IPS-11a (cell line): ENCODE data around the gene DSCAML1.

Experiments used
- H3K4me3 ChIP-seq: one replicate; pipeline ENCODE4 v1.5.1; 2013; ENCODE audit warnings: low read depth, low read length, control low read depth

The DSCAML1 gene

DNA sequence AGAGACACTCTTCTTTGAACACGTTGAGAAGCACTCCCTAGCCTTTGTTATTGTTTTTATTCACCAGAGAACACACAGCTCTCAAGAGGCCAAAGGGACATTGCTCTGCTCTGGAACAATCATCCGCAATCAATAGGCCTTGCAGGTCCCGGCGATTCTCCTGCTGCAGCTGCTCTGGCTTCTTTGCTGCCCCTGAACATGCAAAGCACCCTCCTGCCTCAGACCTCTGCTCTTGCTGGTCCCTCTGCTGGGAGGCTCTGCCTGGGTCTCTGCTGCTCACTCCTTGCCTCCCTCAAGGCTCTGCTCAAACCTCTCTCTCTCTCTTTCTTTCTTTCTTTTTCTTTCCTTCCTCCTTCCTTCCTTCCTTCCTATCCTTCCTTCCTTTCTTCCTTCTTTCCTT lies 232.7 kb downstream of the DSCAML1 start:
- no peak overlapping the region for H3K4me3 ChIP-seq

DNA sequence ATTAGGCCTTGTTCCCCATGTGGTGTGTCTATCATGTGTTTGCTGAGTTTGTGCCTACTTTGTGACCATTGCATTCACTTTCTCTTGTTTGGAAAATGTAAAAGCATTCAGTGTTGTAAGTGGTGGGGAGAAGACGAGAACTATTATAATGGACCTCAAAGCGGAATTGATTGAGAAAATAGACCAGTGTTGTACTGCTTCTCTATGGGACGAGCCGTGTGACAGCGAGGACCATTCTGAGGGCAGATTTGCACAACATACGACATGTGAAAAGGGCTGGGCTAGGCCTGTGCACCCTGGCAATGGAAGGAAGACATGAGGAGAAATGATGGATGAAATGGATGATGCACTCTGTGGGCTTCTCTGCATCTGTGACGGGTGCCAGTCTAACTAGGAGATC lies 233.5 kb downstream of the DSCAML1 start:
- H3K4me3 ChIP-seq, result no peak overlapping the region

DNA sequence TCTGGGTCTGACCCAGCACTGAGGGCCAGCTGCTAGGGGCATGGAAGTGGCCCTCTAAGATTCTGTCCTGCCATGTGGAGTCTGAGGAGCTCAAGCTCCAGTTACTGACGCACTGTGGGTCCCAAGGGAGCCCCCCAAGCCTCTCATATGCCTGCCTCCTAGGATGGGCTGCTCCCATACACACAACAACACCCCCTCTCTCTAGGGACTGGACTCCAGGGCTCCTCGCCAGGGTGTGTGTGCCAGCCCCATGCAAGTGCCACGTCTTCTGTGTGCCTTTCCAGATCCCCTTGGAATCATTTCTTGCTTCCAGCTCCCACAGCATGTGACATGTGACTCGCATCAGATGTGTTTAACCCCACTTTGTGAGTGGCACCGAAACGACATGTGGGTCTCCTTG lies 234.9 kb downstream of the DSCAML1 start:
- no peak overlapping the region for H3K4me3 ChIP-seq

DNA sequence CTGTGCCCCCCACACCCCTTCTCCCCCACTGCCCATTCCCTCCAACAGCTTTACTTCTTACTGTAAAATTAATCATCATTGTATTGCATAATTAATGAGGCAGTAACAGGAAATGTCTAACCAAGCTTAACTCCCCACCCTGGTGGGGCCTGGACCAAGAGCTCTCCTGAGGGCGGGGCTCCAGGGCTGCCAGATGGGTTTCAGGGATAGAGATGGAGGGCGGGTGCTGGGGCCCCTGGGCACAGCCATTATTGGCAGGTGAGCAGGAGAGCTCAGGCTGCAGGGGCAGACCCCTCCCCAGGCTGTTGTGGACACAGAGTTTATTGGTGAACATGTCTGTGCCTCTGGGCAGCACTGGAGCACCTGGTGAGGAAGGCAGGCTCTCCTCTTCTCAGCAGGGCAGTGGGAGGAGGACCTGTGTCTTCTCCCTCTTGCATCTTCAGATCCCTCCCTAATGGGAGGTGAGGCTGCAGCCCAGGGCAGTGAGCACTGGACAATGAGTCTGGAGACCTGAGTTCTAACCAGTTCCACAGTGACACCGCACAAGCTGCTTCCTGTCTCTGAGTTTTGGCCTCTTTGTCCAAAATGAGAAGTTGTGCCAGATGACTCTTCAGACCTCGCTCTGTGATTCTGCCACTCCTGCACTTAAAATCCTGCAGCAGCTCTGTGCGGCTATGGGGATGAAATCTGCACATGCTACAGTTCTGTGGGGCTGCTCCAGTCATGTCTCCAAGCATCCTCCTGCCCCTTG lies 236.1 kb downstream of the DSCAML1 start:
- no peak overlapping the region for H3K4me3 ChIP-seq

DNA sequence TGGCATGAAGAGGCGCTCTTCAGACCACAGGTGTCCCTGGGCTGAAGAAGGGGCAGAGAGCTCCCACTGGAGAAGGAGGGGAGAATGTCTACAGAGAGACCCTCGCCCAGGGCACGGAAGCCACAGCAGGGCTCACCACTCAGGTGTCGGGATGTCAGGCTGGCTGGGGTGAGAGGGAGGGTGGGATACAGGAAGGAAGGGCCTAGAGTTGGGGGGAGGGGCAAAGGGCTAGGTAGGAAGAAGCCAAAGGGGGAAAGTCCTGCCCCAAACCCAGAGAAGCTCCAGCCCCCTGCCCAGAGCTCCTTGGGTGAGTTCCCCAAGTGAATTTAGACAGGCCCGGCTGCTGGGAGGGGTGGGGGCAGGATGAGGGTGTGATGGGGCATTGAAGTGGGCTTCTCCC lies 237.3 kb downstream of the DSCAML1 start:
- no peak overlapping the region for H3K4me3 ChIP-seq

DNA sequence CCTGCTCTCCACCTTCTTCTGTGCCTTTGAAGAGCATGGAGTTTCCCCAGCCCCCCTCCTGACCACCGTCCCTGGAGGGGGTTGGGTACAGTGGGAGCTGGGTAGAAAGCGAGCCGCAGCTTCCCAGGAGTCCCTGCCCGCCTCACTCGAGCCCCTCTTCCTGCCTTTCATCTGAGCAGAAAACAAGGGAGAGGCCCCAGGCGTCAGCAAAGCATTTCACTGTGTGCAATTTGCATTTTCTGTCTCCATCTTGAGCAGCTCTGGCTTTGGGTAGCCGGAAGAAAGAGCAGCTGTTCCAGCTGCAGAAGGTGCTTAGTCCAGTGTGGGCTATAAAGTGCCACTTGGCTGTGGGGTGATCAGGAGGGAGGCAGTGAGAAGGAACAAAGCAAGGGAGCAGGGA lies 239.7 kb downstream of the DSCAML1 start:
- no peak overlapping the region for H3K4me3 ChIP-seq

DNA sequence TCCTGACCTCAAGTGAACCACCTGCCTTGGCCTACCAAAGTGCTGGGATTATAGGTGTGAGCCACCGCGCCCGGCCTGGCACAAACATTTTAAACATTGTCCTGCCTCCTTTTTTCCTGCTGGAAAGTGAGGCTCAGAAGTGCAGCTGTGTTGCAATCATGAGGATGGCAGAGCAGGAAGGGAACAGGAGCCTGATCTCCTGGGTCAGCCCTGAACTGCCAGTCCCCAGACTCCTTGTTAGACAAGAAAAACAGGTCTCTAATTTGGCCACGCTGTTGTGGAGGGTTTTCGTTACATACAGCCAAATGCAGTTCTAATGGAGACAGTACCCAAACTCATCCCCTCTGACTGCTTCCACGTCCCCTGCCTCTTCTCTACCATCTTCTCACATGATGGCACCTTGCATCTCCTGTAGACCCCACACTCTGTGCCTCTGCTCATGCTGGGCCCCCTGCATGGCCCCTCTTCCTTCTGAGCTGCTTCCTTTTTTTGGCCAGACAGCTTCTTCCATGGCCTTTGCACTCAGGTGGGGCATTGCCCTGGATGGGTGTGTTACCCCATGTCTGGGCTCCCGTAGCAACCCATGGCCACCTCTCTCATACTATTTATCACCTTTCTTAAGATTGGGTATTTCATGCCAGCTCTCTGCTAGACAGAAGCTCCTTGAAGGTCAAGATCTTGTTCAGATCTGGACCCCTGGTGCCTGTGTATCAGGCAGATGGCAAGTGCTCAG lies 242.2 kb downstream of the DSCAML1 start:
- H3K4me3 ChIP-seq, result no peak overlapping the region

DNA sequence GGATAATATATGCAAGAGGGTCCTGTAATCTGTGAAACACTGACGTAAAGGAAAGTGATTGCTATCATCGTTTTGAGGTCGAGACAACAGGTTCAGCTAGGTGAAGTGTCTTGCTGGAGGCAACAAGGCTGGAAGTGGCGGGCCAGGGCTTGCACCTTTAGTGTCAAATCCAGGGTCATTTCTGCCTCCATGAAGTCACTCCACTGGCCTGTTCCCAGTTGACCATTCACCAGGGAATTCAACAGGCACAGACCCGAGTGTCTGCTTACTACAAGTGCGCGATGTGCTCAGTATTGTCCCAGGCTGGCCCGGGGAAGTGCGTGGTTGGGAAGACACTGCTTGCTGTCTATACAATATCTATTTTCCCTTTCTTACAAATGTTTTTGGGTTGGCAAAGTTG lies 244.4 kb downstream of the DSCAML1 start:
- no peak overlapping the region for H3K4me3 ChIP-seq

DNA sequence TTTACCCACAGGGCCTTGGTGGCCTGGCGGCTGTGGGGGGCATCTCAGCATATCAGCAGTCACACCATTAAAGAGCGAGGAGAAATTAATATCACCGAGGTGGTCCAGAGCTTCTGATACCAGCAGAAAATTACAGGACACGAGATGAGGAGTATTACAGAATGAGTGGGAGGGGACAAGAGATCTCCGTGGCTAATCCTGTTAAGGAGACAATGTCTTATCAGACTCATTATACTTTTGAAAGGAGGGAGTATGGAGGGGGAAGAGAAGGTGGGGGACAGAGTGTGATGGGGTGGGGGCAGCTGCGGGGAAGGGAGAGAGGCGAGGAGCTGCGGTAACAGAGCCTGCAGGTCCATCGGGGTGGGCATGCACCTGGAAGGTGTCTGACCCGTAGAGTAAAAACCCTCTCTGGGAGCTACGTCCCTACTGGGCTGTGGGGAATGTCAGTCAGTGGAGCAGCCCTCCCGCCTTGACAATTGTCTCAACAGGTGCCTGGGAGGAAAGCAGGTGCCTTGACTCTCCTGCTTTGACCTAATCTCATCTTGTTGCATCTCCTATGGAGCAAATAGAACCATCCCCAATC lies 245.2 kb downstream of the DSCAML1 start:
- H3K4me3 ChIP-seq, result no peak overlapping the region

DNA sequence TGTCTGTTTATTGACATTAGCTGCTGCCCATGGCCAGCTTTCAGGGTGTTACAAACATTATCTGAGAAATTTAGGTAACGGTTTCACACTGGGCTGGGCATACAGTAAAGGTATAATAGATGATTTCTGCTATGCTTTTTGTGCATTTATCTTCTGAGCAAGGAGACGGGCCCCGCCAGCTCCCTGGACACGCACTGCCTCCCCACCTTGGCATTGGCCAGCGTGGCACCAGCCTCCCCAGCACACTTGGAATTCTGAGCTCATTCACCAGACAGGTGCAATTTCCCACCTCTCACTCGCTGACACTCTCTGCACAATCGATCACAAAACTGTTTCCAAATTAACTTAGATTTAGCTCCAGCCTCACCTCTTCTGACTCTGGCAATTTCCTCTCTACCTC lies 246.6 kb downstream of the DSCAML1 start:
- no peak overlapping the region for H3K4me3 ChIP-seq

DNA sequence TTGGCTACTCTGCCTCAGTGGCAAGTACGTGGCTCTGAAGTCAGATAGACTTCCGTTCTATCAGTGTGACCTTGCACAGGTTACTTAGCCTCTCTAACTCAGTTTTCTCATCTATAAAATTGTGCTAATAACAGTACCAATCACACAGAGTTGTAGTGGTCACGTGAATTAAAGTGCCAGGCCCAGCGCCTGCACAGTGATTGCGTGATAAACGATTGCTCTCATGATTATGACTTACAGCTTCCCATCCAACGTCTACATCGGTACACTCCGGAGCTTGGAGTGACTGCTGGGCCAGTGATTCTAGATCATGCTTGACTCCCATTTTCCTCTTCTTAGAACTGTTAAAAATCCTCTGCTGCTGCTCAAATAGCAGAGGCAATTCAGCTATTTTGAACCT lies 247.6 kb downstream of the DSCAML1 start:
- H3K4me3 ChIP-seq, result no peak overlapping the region

DNA sequence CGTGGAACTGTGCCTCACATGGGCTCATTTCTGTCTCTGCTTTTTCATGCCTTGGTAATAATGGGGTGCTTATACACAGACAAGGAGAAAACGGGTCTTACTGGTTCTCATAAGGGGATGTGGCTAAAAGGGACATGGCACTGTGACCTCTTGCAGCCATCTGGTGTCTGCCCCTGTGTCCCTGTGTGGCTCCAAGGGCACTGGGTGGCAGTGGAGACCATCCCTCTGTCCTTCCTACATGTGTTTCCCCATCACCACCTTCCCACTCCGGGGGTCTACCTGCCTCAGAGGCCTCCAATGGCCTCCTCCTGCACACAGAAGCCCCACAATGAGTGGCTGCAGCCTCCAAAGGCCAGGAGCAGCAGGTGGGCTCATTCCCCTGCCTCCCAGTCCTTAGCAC lies 248.1 kb downstream of the DSCAML1 start:
- H3K4me3 ChIP-seq, result no peak overlapping the region

DNA sequence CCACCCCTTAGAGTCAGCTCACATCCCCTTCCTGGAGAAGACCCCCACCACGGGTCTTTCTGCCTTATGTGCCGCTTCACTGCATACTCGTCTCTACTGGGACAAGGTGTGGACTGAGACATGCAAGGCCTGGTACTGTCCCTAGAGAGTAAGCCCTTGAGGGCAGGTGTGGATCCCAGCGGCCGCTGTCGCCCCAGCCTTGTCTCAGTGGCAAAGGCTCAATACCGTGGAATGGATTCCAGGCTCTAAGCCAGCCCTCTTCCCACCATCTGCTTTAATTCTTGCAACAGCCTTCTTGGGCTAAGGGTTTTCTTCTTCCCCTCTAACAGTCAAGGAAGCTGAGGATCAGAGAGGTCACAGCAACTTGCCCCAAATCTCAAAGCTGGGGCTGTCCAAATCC lies 249.1 kb downstream of the DSCAML1 start:
- H3K4me3 ChIP-seq, result no peak overlapping the region

DNA sequence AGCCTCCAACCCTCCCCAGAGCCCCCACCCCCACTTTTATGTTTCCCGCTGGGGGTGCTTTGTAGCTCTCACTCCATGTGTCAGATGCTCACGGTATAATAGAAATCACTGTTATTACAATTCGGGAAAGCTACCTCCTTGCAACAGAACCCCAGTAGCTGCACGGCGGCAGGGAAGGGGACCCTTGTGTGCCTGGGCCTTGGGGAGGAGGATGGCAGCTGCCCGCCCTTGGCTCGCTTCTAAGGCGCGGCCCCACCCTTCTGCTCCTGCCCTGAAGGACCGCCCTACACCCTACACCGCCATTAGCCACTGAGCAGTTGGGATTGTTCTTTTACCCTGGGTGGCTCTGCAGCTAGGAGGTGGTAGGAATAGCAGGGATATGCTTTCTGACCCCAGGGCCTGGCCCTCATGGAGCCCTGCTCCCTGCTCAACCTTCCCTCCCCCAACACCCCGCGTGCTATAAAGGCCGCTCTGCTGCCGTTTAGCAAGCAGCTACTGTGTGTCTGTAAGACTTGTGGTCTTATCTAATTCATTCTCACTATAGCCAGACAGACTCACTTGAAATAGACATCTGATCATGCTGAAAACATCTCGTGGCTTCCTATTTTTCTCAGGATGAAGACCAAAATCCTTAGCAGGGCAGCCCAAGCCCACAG lies 249.7 kb downstream of the DSCAML1 start:
- H3K4me3 ChIP-seq, result no peak overlapping the region

DNA sequence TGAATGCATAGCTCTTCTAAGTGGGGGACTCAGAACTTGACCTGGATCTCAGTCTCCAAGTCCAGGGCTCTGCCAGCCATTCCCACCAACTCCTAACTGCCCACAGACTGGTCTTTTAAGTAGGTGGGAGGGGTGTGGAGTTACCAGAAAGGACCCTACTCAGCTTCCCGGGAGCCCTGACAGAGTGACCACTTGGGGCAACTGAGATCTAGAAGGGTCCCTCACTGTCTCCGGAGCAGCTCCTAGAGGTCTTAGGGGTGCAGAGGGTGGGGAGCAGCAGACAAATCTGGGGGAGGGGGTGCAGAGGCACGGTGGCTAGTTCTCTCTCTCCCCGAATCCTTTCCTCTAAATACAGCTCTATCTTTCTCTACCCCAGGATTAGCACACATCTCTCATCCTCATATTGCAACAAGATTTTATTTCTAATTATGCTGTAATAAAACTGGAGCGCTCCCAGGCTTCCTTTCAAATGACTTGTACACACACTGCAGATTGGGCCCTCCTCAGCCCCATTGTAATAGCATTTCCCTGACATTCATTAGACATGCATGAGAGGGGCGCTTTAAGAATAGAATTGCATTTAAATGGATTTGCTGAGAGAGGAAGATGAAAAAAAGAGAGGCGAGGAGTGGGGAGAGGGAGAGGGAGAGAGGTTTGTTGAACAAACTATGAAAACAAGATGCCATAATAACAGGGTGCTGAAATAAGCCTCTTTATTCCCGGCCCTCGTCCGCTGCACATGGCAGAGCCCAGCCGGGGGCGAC lies 250.4 kb downstream of the DSCAML1 start:
- no peak overlapping the region for H3K4me3 ChIP-seq

DNA sequence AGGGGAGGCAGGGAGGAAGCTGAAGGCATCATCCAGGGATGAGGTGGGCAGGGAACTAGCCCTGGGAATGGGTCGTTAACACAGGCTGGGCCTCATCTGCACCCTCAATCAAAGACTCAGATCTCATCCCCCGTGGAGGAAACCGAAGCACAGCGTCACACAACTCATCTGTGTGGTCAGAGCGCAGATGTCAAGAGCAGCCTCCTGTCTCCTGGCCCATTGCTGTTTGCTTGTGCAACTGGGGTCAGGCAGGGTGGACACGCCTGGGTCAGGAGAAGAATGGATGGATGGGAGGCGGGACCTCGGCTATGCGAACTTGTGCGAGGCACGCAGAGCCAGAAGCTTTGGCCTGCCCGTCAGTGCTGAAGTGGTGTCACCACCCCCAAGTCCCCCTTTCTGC lies 251.3 kb downstream of the DSCAML1 start:
- no peak overlapping the region for H3K4me3 ChIP-seq

DNA sequence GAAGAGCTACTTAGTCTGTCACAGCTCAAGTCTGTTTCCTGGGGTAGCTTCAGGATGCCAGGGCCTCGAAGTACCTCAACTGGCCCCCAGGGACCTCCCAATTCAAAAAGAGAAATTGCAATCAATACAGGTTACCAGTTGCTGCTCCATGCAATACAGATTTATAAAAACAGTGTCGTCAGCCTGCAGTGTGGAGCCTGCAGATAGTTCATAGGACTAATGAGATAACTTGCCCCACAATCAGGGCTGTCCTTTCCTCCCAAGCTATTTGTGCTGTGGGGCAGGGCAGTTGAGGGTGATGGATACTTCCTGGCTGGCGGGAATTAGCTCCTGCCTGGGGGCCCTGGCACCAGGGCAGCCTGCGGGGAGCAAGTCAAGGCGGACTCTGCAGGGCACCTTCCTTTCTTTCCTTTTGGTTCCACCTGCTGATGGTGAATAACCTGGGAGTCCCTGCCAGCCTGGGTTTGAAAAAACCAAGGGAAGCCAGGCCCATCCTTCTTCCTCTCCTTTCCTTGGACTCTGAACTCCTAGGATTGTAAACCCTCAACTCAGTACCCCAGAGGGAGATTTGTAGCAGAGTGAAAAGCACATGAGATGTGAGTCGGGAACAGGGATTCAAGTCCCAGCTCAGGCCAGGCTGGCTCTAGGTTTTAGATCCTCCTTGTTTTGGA lies 252.8 kb downstream of the DSCAML1 start:
- H3K4me3 ChIP-seq, result no peak overlapping the region

DNA sequence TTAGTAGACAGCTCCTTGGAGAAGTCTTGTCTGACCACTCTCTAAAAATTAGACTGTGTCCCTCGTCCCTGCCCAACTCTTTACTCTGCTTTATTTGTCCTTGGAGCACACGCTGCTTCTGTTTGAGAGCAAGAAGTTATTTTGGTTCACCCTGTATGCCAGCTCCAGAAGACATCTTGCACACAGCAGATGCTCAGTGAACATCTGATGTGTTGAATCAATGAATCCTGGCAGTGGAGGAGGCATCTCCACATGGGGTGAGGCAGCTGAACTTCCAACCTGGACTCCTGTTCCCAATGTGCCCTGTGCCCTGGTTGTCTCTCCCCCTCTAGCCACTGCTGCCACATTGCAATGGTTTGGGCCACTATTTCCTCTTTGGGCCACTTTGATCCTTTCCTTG lies 255.8 kb downstream of the DSCAML1 start:
- H3K4me3 ChIP-seq, result no peak overlapping the region

DNA sequence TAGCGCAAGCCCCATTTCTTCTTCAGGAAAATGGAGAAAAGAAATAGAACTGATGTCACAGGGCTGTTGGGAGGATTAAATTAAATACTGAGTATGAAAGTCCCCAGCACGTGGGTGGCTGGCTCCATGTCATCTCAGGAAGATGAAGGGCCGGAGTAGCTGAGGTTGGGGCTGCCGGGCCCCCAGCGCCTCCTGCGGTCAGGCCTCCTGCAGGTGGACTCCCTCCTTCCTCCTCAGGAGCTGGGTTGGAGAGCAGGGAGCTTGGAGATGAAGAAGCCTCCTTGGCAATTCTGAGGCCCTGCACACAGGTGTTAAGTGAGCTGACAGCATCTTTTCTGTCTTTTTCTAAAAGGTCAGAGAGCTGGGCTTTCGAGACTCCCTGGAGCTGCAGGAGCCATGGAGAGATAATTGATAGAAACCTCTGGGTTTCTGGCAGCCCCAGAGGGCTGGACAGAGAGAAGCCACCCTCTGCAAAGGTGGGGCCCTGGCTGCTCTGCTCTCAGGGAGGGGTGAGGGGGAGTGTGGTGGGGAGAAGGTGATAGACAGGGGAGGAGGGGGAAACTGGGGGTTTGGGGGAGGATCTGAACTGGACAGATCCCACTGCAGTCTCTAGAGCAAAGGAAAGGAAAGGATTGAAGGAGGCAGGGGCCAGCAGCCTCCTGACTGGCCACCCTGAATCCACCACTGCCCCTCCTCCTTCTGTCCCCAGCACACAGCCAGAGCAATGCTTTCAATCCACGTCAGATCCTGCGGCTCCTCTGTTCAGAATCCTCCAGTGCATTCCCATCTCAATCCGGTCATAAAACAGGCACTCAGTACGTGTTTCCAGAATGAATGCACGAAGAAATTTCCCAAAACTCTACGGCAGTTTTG lies 258.5 kb downstream of the DSCAML1 start:
- no peak overlapping the region for H3K4me3 ChIP-seq
